MV-4-11 (cell line): Measurements from ENCODE around the gene MAP2K4.

Source experiments
- DNase-seq: peaks from one replicate; lab custom pipeline; 2025; lab: John Stamatoyannopoulos, UW

The MAP2K4 gene

DNA sequence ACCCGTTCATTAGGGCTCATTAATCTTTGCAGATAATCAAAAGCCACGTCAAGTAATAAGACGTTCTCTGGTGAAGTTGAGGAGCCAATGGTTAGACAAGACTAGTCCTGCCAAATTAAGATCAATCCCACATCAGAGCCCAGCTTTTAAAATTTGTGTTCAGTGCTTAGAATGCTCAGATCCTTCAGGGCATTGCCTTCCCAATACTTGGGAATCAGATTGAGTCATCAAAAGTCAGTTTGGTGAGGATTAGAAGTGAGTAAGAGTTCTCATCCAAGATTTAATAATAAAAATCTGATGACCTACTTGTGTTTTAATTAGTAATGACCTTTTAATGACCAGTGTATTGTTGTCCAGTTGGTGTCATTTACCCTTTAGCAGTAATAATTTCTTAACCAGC, 19.8 kb downstream of the MAP2K4 start:
- no peak for DNase-seq

DNA sequence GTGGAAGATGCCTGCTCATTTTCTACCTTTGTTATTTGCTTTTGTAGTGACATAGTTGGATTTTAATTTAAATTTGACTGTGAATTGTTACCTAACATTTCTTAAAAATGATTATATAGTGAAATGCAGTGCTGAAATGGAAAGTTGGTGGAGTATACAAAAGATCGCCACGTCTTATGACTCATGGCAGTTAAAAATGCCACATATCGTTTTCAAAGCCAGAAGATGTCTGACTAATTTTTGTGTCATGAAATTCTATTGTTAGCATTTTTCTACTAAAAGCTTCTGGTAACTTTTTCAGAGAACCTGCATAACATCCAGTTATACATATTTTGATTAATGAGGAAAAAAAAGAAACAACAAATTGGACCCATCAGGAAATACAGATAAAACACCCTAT, 20.6 kb downstream of the MAP2K4 start:
- DNase-seq, result peak; percentile 47

DNA sequence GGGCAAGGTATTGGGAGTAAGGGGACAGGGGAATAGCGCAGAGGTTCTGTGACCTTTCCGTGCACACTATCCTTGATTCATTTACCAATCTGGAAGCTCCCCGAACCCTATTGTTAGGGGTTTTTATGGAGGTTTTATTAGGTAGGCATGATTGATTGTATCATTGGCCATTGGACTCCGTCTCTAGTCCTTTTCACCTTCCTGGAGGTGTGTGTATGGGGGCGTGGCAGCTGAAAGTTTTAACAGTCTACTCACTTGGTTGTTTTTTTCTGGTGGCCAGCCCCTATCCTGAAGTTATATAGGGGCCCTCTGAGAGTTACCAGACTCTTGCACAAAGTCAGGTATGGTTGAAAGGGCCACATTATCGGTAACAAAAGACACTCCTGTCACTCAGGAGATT, 23.0 kb downstream of the MAP2K4 start:
- DNase-seq, result no peak

DNA sequence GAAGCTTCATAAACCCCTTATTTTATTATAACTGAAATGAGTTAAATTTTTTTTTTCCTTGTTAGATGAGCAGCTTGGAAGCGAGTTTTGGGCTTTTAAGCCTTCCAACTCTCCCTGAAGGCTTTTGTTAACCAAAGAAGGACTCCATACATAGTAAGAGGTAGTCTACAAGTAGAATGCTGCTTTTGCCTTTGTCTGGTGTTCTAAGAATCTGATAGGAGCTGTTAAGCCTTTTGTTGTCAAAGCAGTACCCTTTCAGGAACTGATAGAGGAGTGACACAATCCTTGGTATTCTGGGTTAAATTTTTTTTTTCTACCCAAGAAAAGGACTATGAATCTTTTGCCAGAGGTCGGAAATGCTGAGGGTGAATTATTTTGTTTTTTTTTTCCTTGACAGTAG, 26.1 kb downstream of the MAP2K4 start:
- peak; percentile 21 for DNase-seq

DNA sequence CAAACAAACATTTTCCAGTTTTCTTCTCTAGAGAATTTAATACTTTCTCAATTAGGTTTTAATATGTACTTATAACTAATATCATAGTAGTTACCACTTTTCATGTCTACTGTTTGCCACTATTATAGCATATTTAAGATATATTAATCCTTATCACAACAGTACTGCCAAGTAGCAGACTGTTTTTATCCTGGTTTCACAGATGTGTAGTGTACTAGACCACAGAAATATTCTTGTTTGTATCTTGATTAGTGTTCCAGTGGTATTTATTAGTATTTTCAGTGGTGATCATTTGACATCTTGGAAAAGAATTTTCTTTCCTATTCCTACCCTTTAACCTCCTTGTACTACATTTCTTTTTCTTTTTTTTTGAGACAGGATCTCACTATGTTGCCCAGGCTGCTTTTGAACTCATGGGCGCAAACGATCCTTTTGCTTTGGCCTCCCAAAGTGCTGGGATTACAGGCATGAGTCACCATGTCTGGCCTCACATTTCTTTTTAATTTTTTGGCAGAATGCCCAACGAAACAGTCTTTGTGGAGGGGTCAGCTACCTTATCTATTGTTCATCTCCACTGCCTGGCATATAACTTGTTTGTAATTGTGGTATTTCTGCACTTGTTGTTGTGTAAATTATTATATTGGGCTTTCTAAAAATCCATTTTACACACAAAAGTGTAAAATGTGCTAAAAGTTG, 27.2 kb downstream of the MAP2K4 start:
- no peak for DNase-seq

DNA sequence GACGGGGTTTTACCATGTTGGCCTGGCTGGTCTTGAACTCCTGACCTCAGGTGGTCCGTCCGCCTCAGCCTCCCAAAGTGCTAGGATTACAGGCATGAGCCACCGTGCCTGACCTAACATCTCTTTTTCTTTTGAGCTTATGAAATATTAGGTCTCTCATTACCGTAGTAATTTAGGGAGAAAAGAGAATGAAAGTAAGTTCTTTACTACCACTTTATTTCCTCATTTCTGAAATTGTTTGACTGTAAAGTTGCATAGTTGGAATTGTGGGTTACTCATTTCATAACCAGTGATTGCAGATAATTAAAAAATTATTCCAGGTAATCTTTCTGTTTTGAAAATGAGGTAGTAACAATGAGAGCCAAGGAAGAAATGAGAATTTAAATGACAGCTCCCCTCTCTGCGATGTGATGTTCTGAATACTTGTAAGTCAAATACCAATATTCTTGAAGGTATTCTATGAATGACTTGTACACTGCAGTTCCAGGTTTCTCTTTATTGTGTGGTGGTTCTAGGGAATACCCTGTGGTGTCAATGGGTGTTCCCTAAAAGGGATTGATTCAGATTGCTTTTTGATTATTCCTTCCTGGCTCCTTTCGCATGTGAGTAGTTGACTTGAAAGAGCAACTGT, 28.3 kb downstream of the MAP2K4 start:
- no peak for DNase-seq

DNA sequence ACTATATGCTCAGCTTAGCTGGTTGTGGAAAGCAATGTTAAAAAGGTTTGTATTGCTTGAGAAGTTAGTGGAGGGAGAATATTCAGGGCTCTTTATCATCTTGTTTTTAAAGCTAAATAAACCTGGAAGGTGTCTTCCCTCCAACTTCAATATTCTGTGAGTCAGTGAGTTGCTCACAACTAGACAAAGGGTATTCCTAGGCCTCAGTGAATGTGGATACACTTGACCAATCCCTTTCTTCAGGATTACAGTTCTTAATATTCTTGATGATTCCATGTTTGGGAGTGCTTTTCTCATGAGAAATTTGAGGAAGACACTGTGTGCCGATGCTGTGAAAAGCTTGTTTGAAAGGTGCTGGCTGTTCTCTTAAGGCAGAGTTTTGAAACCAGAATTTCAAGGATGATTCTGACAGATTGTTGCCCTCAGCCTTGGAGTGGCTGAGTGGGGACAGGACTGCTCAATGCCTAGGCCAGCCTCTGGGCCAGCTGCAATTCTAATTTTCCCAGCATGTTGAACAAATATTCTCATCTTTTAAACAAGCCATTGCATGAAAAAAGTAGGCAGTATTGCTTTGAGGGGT, 30.1 kb downstream of the MAP2K4 start:
- DNase-seq, result no peak

DNA sequence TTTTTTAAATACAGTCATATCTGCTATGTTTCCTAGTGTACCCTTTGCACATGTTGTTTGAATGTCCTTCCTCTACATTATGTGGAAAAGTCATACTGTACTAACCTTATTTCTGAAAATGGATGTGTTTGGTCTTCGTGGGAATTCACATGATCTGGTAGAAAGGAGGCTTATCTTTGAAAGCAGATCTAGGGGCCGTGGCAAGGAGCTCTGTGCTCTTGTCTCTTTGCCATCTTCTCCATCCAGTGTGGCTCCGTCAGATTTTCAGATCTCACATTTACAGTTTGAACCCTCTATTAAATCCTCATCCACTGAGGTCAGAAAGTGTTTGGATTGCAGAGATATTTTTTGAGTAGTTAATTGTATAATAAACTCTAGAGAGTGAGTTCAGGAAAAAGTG, 32.9 kb downstream of the MAP2K4 start:
- no peak for DNase-seq

DNA sequence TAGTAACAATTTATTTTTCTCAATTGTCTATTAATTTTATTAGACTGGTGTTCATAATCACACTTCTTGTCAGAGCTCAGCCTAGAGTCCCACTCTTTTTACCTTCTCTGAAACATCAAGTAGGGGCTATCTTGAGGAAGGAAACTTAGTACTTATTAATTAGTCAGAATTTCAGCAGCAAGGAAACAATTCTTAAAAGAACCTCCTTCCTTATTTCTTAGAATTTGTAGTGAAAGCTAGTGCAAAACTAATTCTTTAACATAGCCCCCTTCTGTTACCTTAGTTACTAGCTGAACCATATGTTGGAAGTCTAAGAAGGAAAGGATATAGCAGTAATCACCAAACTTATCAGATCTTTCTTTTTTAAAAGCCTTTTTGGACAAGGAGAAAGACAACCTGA, 35.2 kb downstream of the MAP2K4 start:
- no peak for DNase-seq

DNA sequence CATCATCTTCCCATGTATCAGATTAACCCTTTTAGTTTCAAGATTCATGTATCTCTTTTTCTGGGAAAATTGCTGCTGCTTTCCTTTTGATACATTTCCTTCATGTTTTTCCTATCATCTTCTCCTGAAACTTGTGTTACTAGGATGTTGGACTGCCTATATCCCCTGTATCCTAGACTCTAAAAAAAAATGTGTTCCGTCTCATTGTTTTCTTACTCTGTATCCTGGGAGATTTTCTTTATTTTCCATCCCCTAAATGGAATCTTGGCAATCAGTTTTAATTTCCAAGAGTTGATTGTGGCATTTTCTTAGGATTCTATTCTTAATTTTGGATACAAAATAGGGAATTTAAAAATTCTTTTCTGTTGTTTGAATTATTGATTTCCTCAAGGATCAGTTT, 36.8 kb downstream of the MAP2K4 start:
- DNase-seq, result no peak

DNA sequence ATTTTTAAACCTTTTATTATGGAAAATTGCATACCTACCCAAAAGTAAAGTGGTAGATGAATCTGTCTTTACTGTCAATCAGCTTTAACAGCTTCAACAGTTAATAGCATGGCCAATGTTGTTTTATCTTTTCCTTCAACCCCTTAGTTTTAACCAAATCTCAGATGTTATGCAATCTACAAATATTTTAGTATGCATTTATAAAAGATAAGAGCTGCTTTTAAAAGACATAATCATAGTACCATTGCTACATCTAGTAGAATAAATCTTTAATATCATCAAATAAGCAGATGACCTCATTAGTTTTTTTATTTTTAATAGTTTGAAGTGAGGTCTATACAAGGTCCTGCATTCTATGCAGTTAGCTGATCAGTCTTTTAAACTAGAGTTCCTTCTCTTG, 37.9 kb downstream of the MAP2K4 start:
- no peak for DNase-seq

DNA sequence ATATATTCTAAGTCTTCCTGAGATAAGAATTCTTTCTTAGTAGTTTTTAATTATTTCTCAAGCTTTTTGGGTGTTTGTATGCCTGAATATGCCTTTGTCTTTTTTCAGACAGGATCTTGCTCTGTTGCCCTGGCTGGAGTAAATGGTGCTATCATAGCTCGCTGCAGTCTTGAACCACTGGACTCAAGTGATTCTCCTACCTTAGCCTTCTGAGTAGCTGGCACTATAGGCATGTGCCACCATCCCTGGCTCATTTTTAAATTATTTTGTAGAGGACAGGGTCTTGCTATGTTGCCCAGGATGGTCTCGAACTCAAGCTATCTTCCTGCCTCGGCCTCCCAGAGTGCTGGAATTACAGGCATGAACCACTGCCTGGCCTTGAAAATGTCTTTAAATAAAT, 41.6 kb downstream of the MAP2K4 start:
- DNase-seq, result no peak

DNA sequence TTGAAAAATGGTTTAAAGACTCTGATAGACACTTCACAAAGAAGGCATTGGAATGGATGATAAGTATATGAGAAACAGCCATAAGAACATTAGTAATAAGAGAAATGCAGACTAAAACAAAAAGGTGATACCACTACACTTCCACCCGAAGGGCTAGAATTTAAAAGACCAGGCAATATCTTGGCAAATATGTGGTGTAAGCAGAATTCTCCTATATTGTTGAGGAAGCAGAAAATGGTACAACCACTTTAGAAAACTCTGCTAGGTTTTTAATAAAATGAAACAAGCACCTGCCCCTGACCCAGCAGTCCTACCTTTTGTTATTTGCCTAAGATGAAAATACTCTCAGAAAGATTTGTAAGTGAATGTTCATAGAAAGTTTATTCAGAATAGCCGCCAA, 43.7 kb downstream of the MAP2K4 start:
- no peak for DNase-seq

DNA sequence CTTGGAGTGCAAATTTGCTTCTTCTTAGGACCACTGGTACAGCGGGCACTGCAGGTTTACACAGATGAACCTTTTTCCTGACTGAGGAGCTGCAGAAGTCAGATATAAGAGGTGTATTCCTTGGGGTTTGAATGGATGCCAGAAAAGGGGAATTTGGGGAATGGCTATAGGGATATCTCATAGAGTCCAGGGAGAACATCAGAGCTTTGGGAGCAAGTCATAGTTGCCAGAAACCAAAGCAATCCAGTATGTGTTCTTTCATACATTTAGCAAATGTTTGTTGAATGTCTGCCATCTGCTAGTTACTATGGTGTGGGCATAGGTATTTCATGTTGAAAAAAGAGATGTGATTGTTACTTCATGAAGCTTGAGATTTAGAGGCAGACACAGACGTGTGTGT, 46.8 kb downstream of the MAP2K4 start:
- DNase-seq, result no peak

DNA sequence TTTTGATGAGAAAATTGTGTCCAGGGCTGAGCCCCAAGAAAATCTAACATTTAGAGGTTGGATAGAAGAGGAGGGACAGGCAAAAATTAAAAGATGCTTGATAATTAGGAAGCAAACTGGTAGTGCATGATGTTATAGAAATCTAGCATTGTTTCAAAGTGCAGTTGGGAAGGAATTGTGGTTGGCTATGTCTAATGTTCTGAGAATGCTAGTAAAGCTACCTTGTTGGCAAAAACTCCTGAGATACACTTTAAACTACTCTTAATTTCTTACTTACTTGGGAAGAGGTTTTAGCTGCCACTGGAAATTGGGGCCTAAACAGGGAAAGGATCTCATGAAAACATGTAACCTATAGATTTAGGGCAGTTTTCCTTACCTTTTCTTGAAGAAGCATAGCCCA, 48.3 kb downstream of the MAP2K4 start:
- DNase-seq, result no peak

DNA sequence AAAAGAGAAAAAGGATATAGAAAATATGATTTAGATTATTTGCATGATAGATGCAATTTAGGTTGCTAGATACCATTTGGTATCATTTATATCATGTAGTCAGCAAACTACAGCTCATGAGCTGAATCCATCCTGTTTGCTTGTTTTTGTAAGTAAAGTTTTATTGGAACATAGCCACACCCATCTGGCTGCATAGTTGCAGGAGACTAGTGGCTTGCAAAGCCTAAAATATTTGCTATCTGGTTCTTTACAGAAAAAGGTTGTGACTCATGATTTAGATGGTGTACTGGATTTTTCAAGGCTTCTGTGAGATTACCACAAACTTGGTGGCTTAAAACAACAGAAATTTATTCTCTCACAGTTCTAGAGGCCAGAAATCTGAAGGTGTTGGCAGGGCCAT, 49.9 kb downstream of the MAP2K4 start:
- DNase-seq, result no peak

DNA sequence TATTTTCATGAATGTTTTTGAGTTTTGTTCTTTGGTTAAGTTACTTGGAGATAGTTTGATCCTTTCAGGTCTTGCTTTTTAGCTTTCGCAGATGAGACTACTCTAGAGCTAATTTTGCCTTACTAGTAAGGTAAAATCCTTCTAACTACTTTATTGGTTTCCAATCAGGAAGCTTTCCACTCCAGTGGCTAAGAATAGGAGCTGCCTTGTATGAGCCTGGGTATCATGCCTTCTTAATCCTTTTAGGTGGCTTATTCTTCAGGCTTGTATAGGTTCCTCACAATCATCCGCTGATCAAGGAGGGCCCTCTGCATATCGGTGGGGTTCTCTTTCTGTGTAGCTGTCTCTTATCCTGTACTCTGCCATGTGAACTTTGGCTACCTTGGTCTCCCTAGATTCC, 53.7 kb downstream of the MAP2K4 start:
- no peak for DNase-seq

DNA sequence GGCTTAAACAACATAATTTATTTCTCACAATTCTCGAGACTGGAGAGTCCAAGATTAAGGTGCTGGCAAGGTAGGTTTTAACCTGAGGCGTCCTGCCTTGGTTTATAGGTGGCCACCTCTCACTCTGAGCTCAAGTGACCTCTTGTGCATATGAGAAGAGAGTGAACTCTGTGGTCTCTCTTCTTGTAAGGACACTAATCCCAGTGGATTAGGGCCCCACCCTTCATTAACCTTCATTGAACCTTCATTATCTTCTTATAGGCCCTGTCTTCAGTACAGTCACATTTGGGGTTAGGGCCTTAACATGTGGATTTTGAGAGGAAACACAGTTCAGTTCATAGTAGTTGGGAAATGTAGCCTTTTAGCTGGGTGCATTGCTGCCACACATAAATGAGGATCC, 57.1 kb downstream of the MAP2K4 start:
- DNase-seq, result no peak

DNA sequence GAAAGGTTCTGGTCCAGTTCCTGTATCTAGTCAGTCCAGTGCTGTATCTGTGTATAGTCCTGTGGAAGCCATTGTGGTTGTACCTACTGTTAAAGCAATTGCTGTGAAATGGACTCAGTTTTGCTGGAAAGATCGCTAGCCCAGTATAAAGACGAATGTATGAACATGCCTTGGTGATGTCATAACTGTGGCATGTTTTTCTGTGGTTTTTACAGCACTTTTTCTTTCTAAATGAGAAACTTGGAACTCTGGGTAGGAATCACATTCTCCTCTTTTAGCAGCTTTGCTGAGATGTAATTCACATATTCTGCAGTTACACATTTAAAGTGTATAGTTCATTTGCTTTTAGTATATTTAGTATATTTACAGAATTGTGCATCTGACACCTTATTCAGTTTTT, 58.1 kb downstream of the MAP2K4 start:
- no peak for DNase-seq

DNA sequence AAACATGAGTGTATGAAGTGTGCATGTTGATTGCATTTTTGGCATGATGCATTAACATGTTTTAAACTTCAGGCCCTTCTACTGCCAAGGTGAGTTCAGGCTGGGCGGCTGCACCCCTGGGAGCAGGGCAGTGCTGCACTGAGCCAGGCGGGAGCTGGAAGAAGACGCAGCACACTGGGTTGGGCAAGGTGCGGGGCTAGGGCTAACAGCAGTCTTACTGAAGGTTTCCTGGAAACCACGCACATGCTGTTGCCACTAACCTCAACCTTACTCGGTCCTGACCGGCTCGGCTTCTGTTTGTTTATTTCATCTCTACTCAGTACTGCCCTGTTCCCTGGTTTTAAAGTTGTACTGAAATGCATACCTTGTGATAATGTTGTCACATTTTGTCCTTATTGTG, 61.0 kb downstream of the MAP2K4 start:
- DNase-seq, result no peak

DNA sequence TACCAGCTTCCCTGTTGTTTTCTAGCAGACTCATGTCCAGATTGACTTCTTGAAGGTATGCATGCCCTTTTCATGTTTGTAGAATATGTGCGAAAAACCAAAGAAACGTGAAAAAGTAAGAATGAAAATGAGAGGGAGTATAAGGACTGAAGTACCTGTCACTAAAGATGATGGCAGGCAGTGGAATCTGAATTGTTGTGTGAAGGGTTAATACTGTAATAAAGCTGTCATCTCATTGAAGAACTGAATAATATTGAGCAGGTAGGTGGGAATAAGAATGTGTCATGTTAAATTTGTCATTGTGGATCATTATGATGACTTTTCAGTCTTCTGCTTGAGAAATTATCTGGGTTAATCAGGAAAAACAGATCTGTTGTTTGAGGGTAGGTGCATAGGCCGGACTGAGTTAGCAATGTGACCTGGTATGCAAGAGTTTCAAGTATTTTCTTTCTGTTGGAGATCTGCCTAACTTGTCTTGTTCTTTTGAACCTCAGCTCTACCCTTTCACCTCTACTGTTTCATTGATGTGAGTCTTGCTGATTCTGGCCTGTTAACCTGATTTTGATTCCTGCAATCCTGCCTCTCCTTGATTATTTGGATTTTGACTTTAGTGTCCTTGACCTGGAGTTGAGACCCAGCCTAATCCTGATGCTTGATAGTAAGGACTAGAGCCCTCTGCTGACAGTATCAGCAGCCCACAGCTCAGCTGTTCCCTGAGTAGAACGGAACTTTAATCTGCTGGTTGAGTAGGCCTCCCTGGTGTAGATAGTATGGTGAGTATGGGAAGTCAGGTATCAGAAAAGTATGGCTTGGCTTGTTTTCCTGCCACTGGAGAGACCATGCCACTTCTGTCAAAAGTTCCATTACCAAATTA, 64.6 kb downstream of the MAP2K4 start:
- no peak for DNase-seq

DNA sequence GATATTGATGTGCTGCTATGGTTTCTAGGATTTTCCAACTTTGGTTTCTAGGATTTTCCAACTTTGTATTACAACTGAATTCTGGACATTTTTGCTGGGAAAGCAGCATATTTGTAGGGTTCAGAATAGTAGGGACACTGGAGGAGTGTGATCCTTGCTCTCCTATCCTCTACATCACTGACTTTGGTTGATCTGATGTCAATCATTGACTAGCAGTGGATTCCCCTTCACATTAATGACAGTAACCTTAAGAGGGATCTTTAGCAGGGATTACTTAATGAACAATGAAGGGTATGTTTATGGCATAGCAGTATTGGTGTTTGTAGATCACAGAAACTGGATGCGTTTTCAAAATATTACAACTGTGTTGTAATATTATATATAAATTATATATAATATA, 67.4 kb downstream of the MAP2K4 start:
- no peak for DNase-seq
